ENCODE data around the gene RTL1. TPM values are rescaled to one million over a fixed set of nuclear protein-coding genes. Genes with fewer than 3 reads are reported as not detected.

The RTL1 gene
- total RNA-seq, 2 donors from 2014 or later, result not detected

DNA sequence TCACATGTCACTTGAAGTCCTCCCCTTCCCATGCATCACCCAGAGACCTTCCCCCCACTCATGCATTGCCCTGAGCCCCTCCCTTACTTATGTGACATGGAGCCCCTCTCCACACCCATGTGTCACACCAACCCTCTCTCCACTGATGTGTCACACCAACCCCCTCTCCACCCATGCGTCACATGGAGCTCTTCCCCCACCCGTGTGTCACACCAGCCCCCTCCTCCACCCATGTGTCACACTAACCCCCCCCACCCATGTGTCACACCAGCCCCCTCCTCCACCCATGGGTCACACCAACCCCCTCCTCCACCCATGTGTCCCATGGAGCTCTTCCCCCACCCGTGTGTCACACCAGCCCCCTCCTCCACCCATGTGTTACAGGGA is 30.4 kb downstream of the RTL1 start:
- Histone ChIP-seq H3K27ac (no peak overlapping the region), H3K4me1 (ENCODE audit: control insufficient read depth in 1 of 2, low read depth in 2 of 2) (no peaks in the 10 kb centered on the region), H3K36me3 (no peaks in the 10 kb centered on the region), H3K9me3 (no peaks in the 10 kb centered on the region), H3K27me3 (replicated peaks; ENCODE audit: insufficient read depth) (no peaks in the 10 kb centered on the region), H3K4me3 (no peak overlapping the region)
- TF ChIP-seq CTCF (IDR thresholded peaks at IDR 0.05), result no peak
- no peak for DNase-seq (ENCODE audit: low spot score)
- no peak for ATAC-seq (ENCODE audit: insufficient number of reproducible peaks, low FRiP score, low read depth)

DNA sequence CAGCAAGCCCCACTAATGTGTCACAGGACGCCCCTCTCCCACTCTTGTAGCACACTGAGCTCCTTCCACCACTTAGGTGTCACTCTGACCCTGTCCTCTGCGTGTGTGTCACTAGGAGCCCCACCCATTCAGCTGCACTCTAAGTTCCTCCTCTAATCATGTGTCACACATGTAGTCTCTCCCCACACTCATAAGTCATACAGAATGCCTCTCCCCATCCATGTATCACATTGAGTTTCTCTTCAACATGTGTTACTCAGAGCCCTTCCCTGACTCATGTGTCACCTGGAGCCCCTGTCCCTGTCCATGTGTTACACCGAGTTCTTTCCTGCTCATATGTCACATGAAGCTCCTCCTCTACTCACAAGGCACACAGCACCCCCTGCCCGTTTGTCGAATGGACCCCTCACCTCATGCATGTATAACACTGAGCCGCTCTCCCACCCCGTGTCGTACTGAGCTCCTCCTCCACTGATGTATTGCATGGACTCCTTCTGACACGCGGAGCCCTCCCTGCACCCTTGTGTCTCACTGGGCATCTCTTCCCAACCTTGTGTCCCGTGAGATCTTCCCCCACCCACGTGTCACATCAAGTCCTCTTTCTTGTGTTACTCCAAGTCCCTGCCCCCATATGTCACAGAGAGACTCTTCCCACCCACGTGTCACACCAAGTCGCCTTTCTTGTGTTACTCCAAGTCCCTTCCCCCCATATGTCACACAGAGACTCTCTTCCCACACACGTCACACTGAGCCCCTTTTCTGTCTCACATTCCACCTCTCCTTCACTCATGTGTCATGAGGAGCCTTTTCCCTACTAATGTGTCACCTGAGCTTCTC is 31.0 kb downstream of the RTL1 start:
- ATAC-seq (ENCODE audit: insufficient number of reproducible peaks, low FRiP score, low read depth), result no peak
- Histone ChIP-seq H3K9me3 (no peaks in the 10 kb centered on the region), H3K27me3 (replicated peaks; ENCODE audit: insufficient read depth) (no peaks in the 10 kb centered on the region), H3K4me3 (no peak overlapping the region), H3K4me1 (ENCODE audit: control insufficient read depth in 1 of 2, low read depth in 2 of 2) (no peaks in the 10 kb centered on the region), H3K36me3 (no peaks in the 10 kb centered on the region), H3K27ac (no peak overlapping the region)
- no peak for TF ChIP-seq CTCF (IDR thresholded peaks at IDR 0.05)
- DNase-seq (ENCODE audit: low spot score), result no peak

- Histone ChIP-seq H3K4me3 (no peak overlapping the region), H3K27me3 (replicated peaks; ENCODE audit: insufficient read depth) (no peaks in the 10 kb centered on the region), H3K27ac (no peak overlapping the region), H3K9me3 (no peaks in the 10 kb centered on the region), H3K4me1 (ENCODE audit: control insufficient read depth in 1 of 2, low read depth in 2 of 2) (no peaks in the 10 kb centered on the region), H3K36me3 (no peaks in the 10 kb centered on the region)
- DNase-seq (ENCODE audit: low spot score) (no peak), ATAC-seq (ENCODE audit: insufficient number of reproducible peaks, low FRiP score, low read depth) (no peak)
- TF ChIP-seq CTCF (IDR thresholded peaks at IDR 0.05), result no peak
Observed at GRCh38 chr14:100871234-100872186, 32.0 kb downstream of the RTL1 start.

DNA sequence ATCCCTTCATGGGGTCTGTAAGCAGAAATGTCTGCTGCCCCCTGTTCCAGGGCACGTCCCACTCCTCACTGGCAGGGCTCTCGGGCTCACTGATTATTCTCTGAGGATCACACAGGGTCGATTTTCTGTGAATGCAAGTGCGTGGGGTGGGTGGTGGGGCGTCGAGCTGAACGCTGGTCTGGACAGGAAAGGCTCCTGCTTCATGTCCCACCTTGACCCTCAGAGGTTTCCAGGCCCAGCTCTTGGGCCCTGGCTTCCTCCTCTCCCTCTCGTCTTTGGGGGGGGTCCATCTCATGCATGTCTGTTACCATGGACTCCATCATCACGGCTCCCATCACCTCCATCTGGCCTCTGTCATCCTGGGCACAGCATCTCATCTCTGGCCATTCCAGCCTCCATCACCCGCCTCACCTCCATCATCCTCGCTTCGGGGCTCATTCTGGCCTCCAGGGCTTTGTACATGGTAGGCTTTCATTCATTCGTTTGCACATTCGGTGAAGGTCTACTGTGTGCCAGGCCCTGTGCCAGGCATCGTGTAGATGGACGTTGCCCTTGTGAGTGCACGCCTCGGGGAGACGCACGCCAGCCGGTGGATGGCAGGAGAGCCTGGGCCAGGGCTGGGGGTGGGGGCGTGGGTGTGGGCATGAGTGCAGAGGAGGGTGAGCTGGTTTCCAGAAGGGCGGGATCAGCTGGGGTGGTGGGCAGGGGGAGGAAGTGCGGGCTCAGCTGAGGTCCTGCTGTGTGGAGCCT is 34.7 kb downstream of the RTL1 start:
- Histone ChIP-seq H3K36me3 (no peaks in the 10 kb centered on the region), H3K4me3 (no peak overlapping the region), H3K9me3 (no peaks in the 10 kb centered on the region), H3K27ac (no peak overlapping the region), H3K4me1 (ENCODE audit: control insufficient read depth in 1 of 2, low read depth in 2 of 2) (no peaks in the 10 kb centered on the region), H3K27me3 (replicated peaks; ENCODE audit: insufficient read depth) (no peaks in the 10 kb centered on the region)
- TF ChIP-seq CTCF (IDR thresholded peaks at IDR 0.05), result no peak
- ATAC-seq (ENCODE audit: insufficient number of reproducible peaks, low FRiP score, low read depth) (no peak), DNase-seq (ENCODE audit: low spot score) (no peak)

Measured in thoracic aorta (tissue), 2 donors.